ENCODE results near the gene ERVFRD-1.
"Not testable (repeated sequence)": the region's sequence is repeated elsewhere in the genome, so short reads cannot be mapped to it uniquely, and the experiment has no call there.

Gene ERVFRD-1

GRCh38 chr6:11087141-11087812 lies 24.2 kb downstream of the ERVFRD-1 start:
- not testable (repeated sequence) for DNase-seq

- DNase-seq = no peak
These were observed 25.6 kb downstream of the ERVFRD-1 start for GRCh38 chr6:11085758-11086435.

GRCh38 chr6:11083956-11084355 lies 27.6 kb downstream of the ERVFRD-1 start:
- no peak for DNase-seq

GRCh38 chr6:11083491-11083890 lies 28.0 kb downstream of the ERVFRD-1 start:
- no peak for DNase-seq

- no peak for DNase-seq
These were observed 31.2 kb downstream of the ERVFRD-1 start for GRCh38 chr6:11080296-11080695.

GRCh38 chr6:11078266-11078665 lies 33.3 kb downstream of the ERVFRD-1 start:
- no peak for DNase-seq

GRCh38 chr6:11076540-11076939 lies 35.0 kb downstream of the ERVFRD-1 start:
- DNase-seq = no peak

GRCh38 chr6:11072101-11072500 lies 39.4 kb downstream of the ERVFRD-1 start:
- DNase-seq = no peak

GRCh38 chr6:11069760-11070159 lies 41.8 kb downstream of the ERVFRD-1 start:
- no peak for DNase-seq

- no peak for DNase-seq
These were observed 44.2 kb downstream of the ERVFRD-1 start for GRCh38 chr6:11067348-11067747.

- no peak for DNase-seq
These were observed 44.8 kb downstream of the ERVFRD-1 start for GRCh38 chr6:11066505-11067347.

GRCh38 chr6:11065436-11066202 lies 45.9 kb downstream of the ERVFRD-1 start:
- DNase-seq = no peak

- no peak for DNase-seq
These were observed 46.7 kb downstream of the ERVFRD-1 start for GRCh38 chr6:11064836-11065235.

- no peak for DNase-seq
These were observed 48.8 kb downstream of the ERVFRD-1 start for GRCh38 chr6:11062715-11063114.

GRCh38 chr6:11062083-11062482 lies 49.4 kb downstream of the ERVFRD-1 start:
- no peak for DNase-seq

- DNase-seq = no peak
These were observed 53.1 kb downstream of the ERVFRD-1 start for GRCh38 chr6:11058406-11058805.

- no peak for DNase-seq
These were observed 54.7 kb downstream of the ERVFRD-1 start for GRCh38 chr6:11056871-11057270.

GRCh38 chr6:11055127-11055627 lies 56.3 kb downstream of the ERVFRD-1 start:
- no peak for DNase-seq

- DNase-seq = no peak
These were observed 56.8 kb downstream of the ERVFRD-1 start for GRCh38 chr6:11054722-11055121.

GRCh38 chr6:11053307-11053706 lies 58.2 kb downstream of the ERVFRD-1 start:
- DNase-seq = no peak

Measured in CD4-positive, alpha-beta T cell treated with Interleukin-12 subunit alpha and Interleukin-12 subunit beta, for 1 hour (primary cell).